K562 (cell line): ENCODE data around the gene ZRANB3. TPM values are rescaled to one million over a fixed set of nuclear protein-coding genes. Genes with fewer than 3 reads are reported as not detected.

Experiments
- ATAC-seq: fragments of 200-7000 bp; cut with Tn5 transposase; 3 replicates; pipeline ENCODE4 v1.9.1; 2020; ENCODE audit warnings: moderate library complexity
- BruUV-seq: library from RNA; stranded (reverse); fragments of 400-500 nt; replicated peaks from 2 replicates; lab custom pipeline; 2021; lab: Mats Ljungman, UMichigan
- CTCF ChIA-PET: fragments of 300-600 bp; formaldehyde crosslinking; extraction: SDS; loops from one replicate; lab custom pipeline; 2021; ENCODE audit warnings: low intra/inter-chr PET ratio; lab: Yijun Ruan, JAX
- POLR2A ChIA-PET: fragments of 300-600, 350-650 bp; sonication (Branson Sonifier 250); formaldehyde crosslinking; extraction: SDS; loops from one replicate; lab custom pipeline; 2021; ENCODE audit warnings: antibody characterized with exemption, inconsistent platforms; lab: Yijun Ruan, JAX
- DNase-seq, 4 experiments: peaks; one replicate each; pipeline versions ENCODE4 v3.0.0 to v3.0.0-alpha.2; 2011 to 2018; ENCODE audit warnings: low spot score in 3 of 4, mixed read lengths in 3 of 4; ENCODE audit errors: extremely low read depth in 1 of 4
- FAIRE-seq: peaks from 2 replicates; lab custom pipeline; 2011; peaks lifted over from hg19 to GRCh38; lab: Jason Lieb, UNC
- H2AFZ ChIP-seq: 2 replicates; pipeline ENCODE4 v1.6.0; 2011; ENCODE audit warnings: low read depth, low read length, control low read depth, inconsistent platforms
- H3K27ac ChIP-seq: fragments of 200-600 bp; 3 replicates; pipeline ENCODE4 v1.8.0; 2011; ENCODE audit warnings: low read depth, mild to moderate bottlenecking, control low read depth, inconsistent platforms, low read length, moderate library complexity, mixed read lengths; ENCODE audit errors: extremely low read depth
- H3K27me3 ChIP-seq, 2 experiments: fragments of 300-600 bp in 1 of 2; 2 replicates in 1 of 2; 3 replicates in 1 of 2; pipeline versions ENCODE4 v1.6.0 to v1.8.0; 2011; ENCODE audit warnings: inconsistent platforms in 2 of 2, low read length in 2 of 2, mild to moderate bottlenecking in 1 of 2, mixed read lengths in 1 of 2, moderate library complexity in 1 of 2; ENCODE audit not compliant: control insufficient read depth in 2 of 2, insufficient read depth in 2 of 2
- H3K36me3 ChIP-seq: fragments of 300-600 bp; 3 replicates; pipeline ENCODE4 v1.8.0; 2011; ENCODE audit warnings: mild to moderate bottlenecking, low read length, inconsistent platforms; ENCODE audit not compliant: control insufficient read depth, insufficient read depth
- H3K4me1 ChIP-seq, 2 experiments: fragments of 200-600 bp in 1 of 2; replicated peaks in 1 of 2; 2 replicates in 1 of 2; 3 replicates in 1 of 2; pipeline versions ENCODE4 v1.5.1 to v1.8.0; 2011; ENCODE audit warnings: inconsistent platforms in 2 of 2, low read length in 2 of 2, mild to moderate bottlenecking in 1 of 2, mixed read lengths in 1 of 2, moderate library complexity in 1 of 2; ENCODE audit not compliant: control insufficient read depth in 2 of 2, insufficient read depth in 2 of 2
- H3K4me2 ChIP-seq: 2 replicates; pipeline ENCODE4 v1.6.1; 2011; ENCODE audit warnings: low read length, control low read depth, inconsistent platforms, mixed read lengths; ENCODE audit not compliant: insufficient read depth
- H3K4me3 ChIP-seq: fragments of 200-600 bp; sonication (generic), shearing (Covaris generic); 2 replicates; pipeline ENCODE4 v1.5.1; 2016; ENCODE audit warnings: control low read depth, inconsistent platforms
- H3K79me2 ChIP-seq: fragments of 200-600 bp; 3 replicates; pipeline ENCODE4 v1.8.0; 2011; ENCODE audit warnings: low read length, inconsistent platforms; ENCODE audit not compliant: control insufficient read depth, insufficient read depth
- H3K9ac ChIP-seq, 2 experiments: 2 replicates each; pipeline versions ENCODE4 v1.6.0 to v1.6.1; 2011; ENCODE audit warnings: low read depth in 2 of 2, low read length in 2 of 2, control low read depth in 1 of 2, inconsistent platforms in 1 of 2, mild to moderate bottlenecking in 1 of 2, mixed read lengths in 1 of 2; ENCODE audit not compliant: insufficient read depth in 1 of 2
- H3K9me1 ChIP-seq: one replicate; pipeline ENCODE4 v1.6.0; 2011; ENCODE audit warnings: inconsistent platforms, mild to moderate bottlenecking, low read length, moderate library complexity; ENCODE audit not compliant: control insufficient read depth, insufficient read depth
- H3K9me3 ChIP-seq: replicated peaks from 2 replicates; pipeline ENCODE4 v1.5.1; 2011; ENCODE audit warnings: low read depth, low read length, inconsistent platforms; ENCODE audit not compliant: control insufficient read depth, insufficient read depth
- H4K20me1 ChIP-seq: replicated peaks from 2 replicates; pipeline ENCODE4 v1.6.1; 2011; ENCODE audit warnings: low read length, inconsistent platforms, mixed read lengths; ENCODE audit not compliant: control insufficient read depth, insufficient read depth
- BRCA1 ChIP-seq, 2 experiments: fragments of 450-650 bp in 1 of 2; sonication (generic) in 1 of 2; formaldehyde crosslinking in 1 of 2; IDR thresholded peaks; 2 replicates each; pipeline versions ENCODE4 v1.5.0 to v1.6.1; 2017 to 2020; ENCODE audit warnings: mild to moderate bottlenecking in 1 of 2, missing genetic modification reagents in 1 of 2
- HMG20A ChIP-seq: fragments of 450-650 bp; formaldehyde crosslinking; conservative IDR thresholded peaks from 2 replicates; pipeline ENCODE4 v1.4.0; 2020; ENCODE audit warnings: mild to moderate bottlenecking, mixed read lengths
- MAFF ChIP-seq: IDR thresholded peaks from 2 replicates; pipeline ENCODE4 v1.6.1; 2012; ENCODE audit warnings: low read length, improper control_type of control experiment
- SNIP1 ChIP-seq: fragments of 450-650 bp; IDR thresholded peaks from 2 replicates; pipeline ENCODE4 v1.7.1; 2017; ENCODE audit warnings: low read depth, mild to moderate bottlenecking
- TCF7 ChIP-seq: sonication (generic); IDR thresholded peaks from 2 replicates; pipeline ENCODE4 v1.6.1; 2016; ENCODE audit warnings: antibody characterized with exemption, borderline replicate concordance
- ZNF224 ChIP-seq: sonication (generic); formaldehyde crosslinking; IDR thresholded peaks from 2 replicates; pipeline ENCODE4 v1.8.0; 2022; ENCODE audit warnings: mild to moderate bottlenecking, missing genetic modification reagents
- ZNF449 ChIP-seq: fragments of 250-450 bp; sonication (Bioruptor Pico); IDR thresholded peaks from 2 replicates; pipeline ENCODE4 v1.8.0; 2022; ENCODE audit warnings: moderate library complexity, mild to moderate bottlenecking, inconsistent platforms
- ZNF778 ChIP-seq: fragments of 450-650 bp; formaldehyde crosslinking; IDR thresholded peaks from 2 replicates; pipeline ENCODE4 v1.4.0; 2020; ENCODE audit warnings: mild to moderate bottlenecking, moderate library complexity
- in situ Hi-C: fragments of 300-500 bp; cut with MboI; formaldehyde crosslinking; loops from 4 replicates; pipeline ENCODE4 v1.15.0; 2018; ENCODE audit warnings: inconsistent platforms, mixed read lengths
- intact Hi-C: fragments of 100-400 bp; cut with micrococcal nuclease; formaldehyde crosslinking; loops from 2 replicates; pipeline ENCODE4 v1.14.2; 2022
- polyA plus RNA-seq, 8 experiments: library from polyadenylated mRNA; depleted of rRNA in 4 of 8; stranded (reverse) in 5 of 8; unstranded in 3 of 8; fragments of >200 nt; fragmentation: Nextera tagmentation in 2 of 8; fragmentation: Illumina TruSeq in 1 of 8; extraction: Ambion mirVana in 2 of 8; extraction: Trizol in 1 of 8; gene quantifications; 2 replicates each; pipeline versions ENCODE4 v1.2.1 to v1.2.3, GENCODE V29; 2011 to 2014; ENCODE audit warnings: inconsistent platforms in 1 of 8, missing spikeins in 1 of 8
- total RNA-seq, 7 experiments: library from RNA; depleted of rRNA in 6 of 7; stranded (reverse); fragments of >200 nt in 6 of 7; fragmentation: Illumina TruSeq in 2 of 7; extraction: Trizol in 2 of 7; gene quantifications; 2 replicates each; pipeline versions ENCODE4 v1.2.1 to v1.2.3, GENCODE V29; 2011 to 2021; ENCODE audit warnings: low replicate concordance in 1 of 7
- TF ChIP-seq, protein P1 (sequence below): fragments of 200-800 bp; sonication (Bioruptor generic); IDR thresholded peaks from 2 replicates; pipeline ENCODE4 v1.6.1; 2017; ENCODE audit warnings: missing genetic modification characterization, missing compliant biosample characterization
- TF ChIP-seq, protein P2 (sequence below): fragments of 250-450 bp; sonication (Bioruptor Pico); IDR thresholded peaks from 2 replicates; pipeline ENCODE4 v1.5.0; 2021; ENCODE audit warnings: mild to moderate bottlenecking, borderline replicate concordance

Gene ZRANB3
- total and polyA plus RNA-seq, 9 of the 15 experiments (the other 6 are each of a cell fraction or from before 2014, with no cell fraction given) = 8.6 to 21.3 (median 14.7) TPM

DNA sequence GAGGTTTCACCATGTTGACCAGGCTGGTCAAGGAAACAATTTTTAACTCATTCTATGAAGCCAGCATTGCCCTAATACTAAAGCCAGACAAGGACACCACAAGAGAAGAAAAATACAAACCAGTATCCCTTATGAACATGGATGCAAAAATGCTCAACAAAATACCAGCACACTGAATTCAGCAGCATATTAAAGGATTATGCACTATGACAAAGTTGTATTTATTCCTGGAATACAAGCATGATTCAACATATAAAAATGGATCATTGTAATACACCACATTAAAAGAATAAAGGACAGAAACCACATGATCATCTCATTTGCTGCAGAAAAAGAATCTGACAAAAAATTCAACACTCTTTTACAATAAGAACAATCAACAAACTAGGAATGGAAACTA, 340.2 kb downstream of the ZRANB3 start:
- ChIA-PET CTCF (interaction anchor here (0.6 kb wide), 1 partner anchor 52 kb away, joined by 4 read pairs; no protein-coding TSS in a partner anchor), POLR2A (no interaction called here)
- Histone ChIP-seq H3K4me3 (no peak overlapping the region), H3K9me1 (no peaks in the 10 kb centered on the region), H3K4me2 (no peak overlapping the region), H3K4me1 (no peaks in the 10 kb centered on the region), H2AFZ (no peak overlapping the region), H3K36me3 (no peaks in the 10 kb centered on the region), H3K9ac (no peak overlapping the region), H3K27ac (no peak overlapping the region), H3K79me2 (no peaks in the 10 kb centered on the region), H3K9me3 (0 out of 2 replicates have a peak, but pooled peaks cover 3% of the 10 kb centered on the region), H3K27me3 (no peaks in the 10 kb centered on the region), H4K20me1 (no peaks in the 10 kb centered on the region)
- DNase-seq (no peak), FAIRE-seq (no peak), ATAC-seq (no peak)
- no TSS peak for BruUV-seq
- in situ Hi-C loops = no loop called here
- intact Hi-C loops = no loop called here
- no peak for TF ChIP-seq ZNF778 (CRISPR knock-in tag)
- no peak for TF ChIP-seq ZNF224 (CRISPR knock-in tag)
- TF ChIP-seq HMG20A (CRISPR knock-in tag) = no peak
- TF ChIP-seq ZNF449 = no peak
- no peak for TF ChIP-seq BRCA1 (IDR thresholded peaks at IDR 0.05)
- no peak for TF ChIP-seq BRCA1 (CRISPR knock-in tag; IDR thresholded peaks at IDR 0.05)
- TF ChIP-seq SNIP1 = no peak
- no peak for TF ChIP-seq MAFF
- TF ChIP-seq, protein P1, sequence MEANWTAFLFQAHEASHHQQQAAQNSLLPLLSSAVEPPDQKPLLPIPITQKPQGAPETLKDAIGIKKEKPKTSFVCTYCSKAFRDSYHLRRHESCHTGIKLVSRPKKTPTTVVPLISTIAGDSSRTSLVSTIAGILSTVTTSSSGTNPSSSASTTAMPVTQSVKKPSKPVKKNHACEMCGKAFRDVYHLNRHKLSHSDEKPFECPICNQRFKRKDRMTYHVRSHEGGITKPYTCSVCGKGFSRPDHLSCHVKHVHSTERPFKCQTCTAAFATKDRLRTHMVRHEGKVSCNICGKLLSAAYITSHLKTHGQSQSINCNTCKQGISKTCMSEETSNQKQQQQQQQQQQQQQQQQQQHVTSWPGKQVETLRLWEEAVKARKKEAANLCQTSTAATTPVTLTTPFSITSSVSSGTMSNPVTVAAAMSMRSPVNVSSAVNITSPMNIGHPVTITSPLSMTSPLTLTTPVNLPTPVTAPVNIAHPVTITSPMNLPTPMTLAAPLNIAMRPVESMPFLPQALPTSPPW (CRISPR knock-in tag) = no peak
- no peak for TF ChIP-seq TCF7
- TF ChIP-seq, protein P2, sequence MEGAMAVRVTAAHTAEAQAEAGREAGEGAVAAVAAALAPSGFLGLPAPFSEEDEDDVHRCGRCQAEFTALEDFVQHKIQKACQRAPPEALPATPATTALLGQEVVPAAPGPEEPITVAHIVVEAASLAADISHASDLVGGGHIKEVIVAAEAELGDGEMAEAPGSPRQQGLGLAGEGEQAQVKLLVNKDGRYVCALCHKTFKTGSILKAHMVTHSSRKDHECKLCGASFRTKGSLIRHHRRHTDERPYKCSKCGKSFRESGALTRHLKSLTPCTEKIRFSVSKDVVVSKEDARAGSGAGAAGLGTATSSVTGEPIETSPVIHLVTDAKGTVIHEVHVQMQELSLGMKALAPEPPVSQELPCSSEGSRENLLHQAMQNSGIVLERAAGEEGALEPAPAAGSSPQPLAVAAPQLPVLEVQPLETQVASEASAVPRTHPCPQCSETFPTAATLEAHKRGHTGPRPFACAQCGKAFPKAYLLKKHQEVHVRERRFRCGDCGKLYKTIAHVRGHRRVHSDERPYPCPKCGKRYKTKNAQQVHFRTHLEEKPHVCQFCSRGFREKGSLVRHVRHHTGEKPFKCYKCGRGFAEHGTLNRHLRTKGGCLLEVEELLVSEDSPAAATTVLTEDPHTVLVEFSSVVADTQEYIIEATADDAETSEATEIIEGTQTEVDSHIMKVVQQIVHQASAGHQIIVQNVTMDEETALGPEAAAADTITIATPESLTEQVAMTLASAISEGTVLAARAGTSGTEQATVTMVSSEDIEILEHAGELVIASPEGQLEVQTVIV (CRISPR knock-in tag) = no peak
